Left lung (tissue), 10 donors: ENCODE results near the gene SETD1B. TPM values are rescaled to one million over a fixed set of nuclear protein-coding genes. Genes with fewer than 3 reads are reported as not detected.

Experiments
- ATAC-seq: fragments of 200-7000 bp; cut with Tn5 transposase; one replicate; pipeline ENCODE4 v1.9.1; 2020; ENCODE audit warnings: moderate library complexity
- DNase-seq, 4 donors: peaks; one replicate each; pipeline ENCODE4 v3.0.0-alpha.2; 2013 to 2020
- H3K27ac ChIP-seq, 2 donors: fragments of 200-600 bp; sonication (generic) in 1 of 2; one replicate each; pipeline versions ENCODE4 v1.5.0 to v1.8.0; 2020 to 2021
- H3K27me3 ChIP-seq, 2 donors: fragments of 200-600 bp; sonication (generic) in 1 of 2; one replicate each; pipeline versions ENCODE4 v1.5.0 to v1.8.0; 2020 to 2021
- H3K36me3 ChIP-seq, 2 donors: fragments of 200-600 bp; sonication (generic) in 1 of 2; one replicate each; pipeline versions ENCODE4 v1.5.0 to v1.8.0; 2020 to 2021
- H3K4me1 ChIP-seq, 2 donors: fragments of 200-600 bp; one replicate each; pipeline ENCODE4 v1.8.0; 2021
- H3K4me3 ChIP-seq, 2 donors: fragments of 200-600 bp; sonication (generic) in 1 of 2; one replicate each; pipeline versions ENCODE4 v1.5.0 to v1.8.0; 2020 to 2021; ENCODE audit warnings: mild to moderate bottlenecking in 1 of 2
- H3K9me3 ChIP-seq, 2 donors: fragments of 200-600 bp; sonication (generic) in 1 of 2; one replicate each; pipeline versions ENCODE4 v1.5.0 to v1.8.0; 2020 to 2021
- CTCF ChIP-seq, 2 donors: fragments of 200-600 bp; sonication (generic) in 1 of 2; IDR thresholded peaks; one replicate each; pipeline versions ENCODE4 v1.5.0 to v1.8.0; 2021; ENCODE audit warnings: antibody characterized with exemption in 2 of 2
- intact Hi-C, 2 donors: fragments of 100-400 bp; cut with DNase I; formaldehyde crosslinking; loops; one replicate each; pipeline versions ENCODE4 v1.11.2 to v1.14.2; 2022
- polyA plus RNA-seq, 6 donors: library from polyadenylated mRNA; unstranded; fragments of 120-200 nt; gene quantifications; one replicate each; pipeline ENCODE4 v1.2.1, GENCODE V29; 2013; ENCODE audit not compliant: insufficient read length in 6 of 6
- total RNA-seq, 2 donors: library from RNA; stranded (reverse); fragmentation: NEBNext Ultra II Directional; extraction: Animal tissue kit (Norgen Biotek cat#: 25700); gene quantifications; one replicate each; pipeline ENCODE4 v1.2.1, GENCODE V29; 2021
- donor health status: DM: no; HTN: yes; CAD: no.
- donor health status: DM: no; HTN: no; CAD: no.

The SETD1B gene
- total and polyA plus RNA-seq, 8 donors: 12.1 to 23.4 (median 16.0) TPM

- intact Hi-C loops: no loop called here
- Histone ChIP-seq H3K27me3 (no peaks in the 10 kb centered on the region), H3K9me3 (no peaks in the 10 kb centered on the region), H3K27ac (peak overlapping the region in 1 of 2 donors; percentile 100), H3K4me3 (peak overlapping the region; percentile 69 to 86), H3K4me1 (peaks cover 16 to 55% of the 10 kb centered on the region in 2 donors), H3K36me3 (peaks cover 0 to 34% of the 10 kb centered on the region in 2 donors)
- peak in 1 of 4 donors; percentile 54 for DNase-seq
- no peak for TF ChIP-seq CTCF (IDR thresholded peaks at IDR 0.05)
- ATAC-seq: no peak
Measured at GRCh38 chr12:121806009-121806545, 2.3 kb downstream of the SETD1B start.

DNA sequence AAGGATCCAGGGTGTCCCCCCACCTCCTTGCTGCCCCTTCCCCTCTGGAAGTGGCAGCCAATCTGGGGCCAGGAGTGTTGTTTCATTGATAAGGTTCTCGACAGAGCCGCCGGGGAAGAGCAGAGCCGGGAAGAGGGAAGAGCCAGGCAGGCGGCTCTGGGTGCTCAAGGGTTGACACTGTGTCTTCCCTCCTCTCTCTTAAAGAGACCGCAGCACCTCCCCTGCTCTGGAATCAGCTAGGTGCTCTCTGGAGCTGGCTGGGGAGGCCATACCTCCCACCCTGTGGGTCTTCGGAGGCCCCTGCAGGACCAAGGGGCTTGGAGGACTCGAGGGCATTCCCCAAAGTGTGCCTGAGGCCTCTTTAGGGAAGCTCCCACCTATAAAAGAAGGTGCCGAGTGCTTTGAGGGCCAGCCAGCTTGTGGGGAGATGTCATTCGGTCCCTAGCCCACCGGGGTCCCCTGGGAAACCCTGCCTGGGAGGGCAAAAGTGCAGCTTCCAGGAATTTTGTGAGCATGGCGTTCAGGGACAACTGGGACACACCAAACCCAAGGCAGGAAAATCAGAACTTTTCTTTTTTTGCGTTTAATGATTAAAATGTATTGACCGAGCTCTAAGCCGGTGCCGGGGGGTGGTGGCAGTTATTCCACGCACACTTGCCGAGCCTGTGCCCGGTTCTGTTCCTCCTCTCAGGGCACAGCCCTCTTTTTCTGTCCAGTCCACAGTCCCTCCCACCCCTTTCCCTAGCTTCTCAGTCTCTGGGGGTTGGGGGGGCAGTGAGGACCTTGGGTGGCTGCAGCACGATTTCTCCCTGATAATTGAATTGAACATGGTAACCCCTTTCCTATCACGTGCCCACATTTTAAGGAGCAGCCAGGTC lies 3.0 kb downstream of the SETD1B start:
- DNase-seq (peak in 1 of 4 donors; percentile 73), ATAC-seq (no peak)
- Histone ChIP-seq H3K27ac (peak overlapping the region in 1 of 2 donors; percentile 100), H3K4me3 (peak overlapping the region; percentile 69 to 86), H3K27me3 (no peaks in the 10 kb centered on the region), H3K4me1 (peaks cover 24 to 62% of the 10 kb centered on the region in 2 donors), H3K9me3 (no peaks in the 10 kb centered on the region), H3K36me3 (peaks cover 0 to 41% of the 10 kb centered on the region in 2 donors)
- intact Hi-C loops: no loop called here
- TF ChIP-seq CTCF (IDR thresholded peaks at IDR 0.05): no peak

- no peaks in the 10 kb centered on the region for H3K27me3 ChIP-seq
- peaks cover 0 to 41% of the 10 kb centered on the region in 2 donors for H3K36me3 ChIP-seq
- no peak overlapping the region for H3K27ac ChIP-seq
- intact Hi-C loops: no loop called here
- DNase-seq (peak in 1 of 4 donors; percentile 41), ATAC-seq (no peak)
- H3K9me3 ChIP-seq: no peaks in the 10 kb centered on the region
- H3K4me1 ChIP-seq: peaks cover 27 to 65% of the 10 kb centered on the region in 2 donors
- H3K4me3 ChIP-seq: no peak overlapping the region
- no peak for TF ChIP-seq CTCF (IDR thresholded peaks at IDR 0.05)
Measured at GRCh38 chr12:121807642-121808347, 4.0 kb downstream of the SETD1B start.

- no peak overlapping the region for H3K4me3 ChIP-seq
- intact Hi-C loops: no loop called here
- H3K27ac ChIP-seq: no peak overlapping the region
- peaks cover 0 to 41% of the 10 kb centered on the region in 2 donors for H3K36me3 ChIP-seq
- no peaks in the 10 kb centered on the region for H3K27me3 ChIP-seq
- no peak for ATAC-seq
- peaks cover 35 to 74% of the 10 kb centered on the region in 2 donors for H3K4me1 ChIP-seq
- DNase-seq: no peak
- no peak for TF ChIP-seq CTCF (IDR thresholded peaks at IDR 0.05)
- no peaks in the 10 kb centered on the region for H3K9me3 ChIP-seq
Measured at GRCh38 chr12:121808623-121809022, 4.8 kb downstream of the SETD1B start.

DNA sequence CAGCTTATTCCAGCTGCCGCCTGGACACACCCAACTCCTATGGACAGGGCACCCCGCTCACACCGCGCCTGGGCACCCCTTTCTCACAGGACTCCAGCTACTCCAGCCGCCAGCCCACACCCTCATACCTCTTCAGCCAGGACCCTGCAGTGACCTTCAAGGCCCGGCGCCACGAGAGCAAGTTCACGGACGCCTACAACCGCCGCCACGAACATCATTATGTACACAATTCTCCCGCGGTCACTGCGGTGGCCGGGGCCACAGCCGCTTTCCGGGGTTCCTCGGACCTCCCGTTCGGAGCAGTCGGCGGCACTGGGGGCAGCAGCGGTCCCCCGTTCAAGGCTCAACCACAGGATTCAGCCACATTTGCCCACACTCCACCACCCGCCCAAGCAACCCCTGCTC lies 5.9 kb downstream of the SETD1B start:
- H3K27me3 ChIP-seq: no peaks in the 10 kb centered on the region
- no peak overlapping the region for H3K4me3 ChIP-seq
- DNase-seq (peak in 2 of 4 donors; percentile 30 to 81), ATAC-seq (no peak)
- TF ChIP-seq CTCF (IDR thresholded peaks at IDR 0.05): no peak
- intact Hi-C loops: no loop called here
- peaks cover 38 to 78% of the 10 kb centered on the region in 2 donors for H3K4me1 ChIP-seq
- H3K36me3 ChIP-seq: peaks cover 0 to 45% of the 10 kb centered on the region in 2 donors
- H3K9me3 ChIP-seq: no peaks in the 10 kb centered on the region
- no peak overlapping the region for H3K27ac ChIP-seq
